H1 (cell line): Measurements from ENCODE around the gene HSH2D. TPM values are rescaled to one million over a fixed set of nuclear protein-coding genes. Genes with fewer than 3 reads are reported as not detected.

Source experiments
- ASH2L ChIP-seq: fragments of 200-600, 300-600 bp; sonication (generic); IDR thresholded peaks from one replicate; pipeline ENCODE4 v1.7.1; 2017; ENCODE audit warnings: low read length
- EZH2 ChIP-seq: fragments of 200-600 bp; sonication (generic); IDR thresholded peaks from 2 replicates; pipeline ENCODE4 v1.7.1; 2012; ENCODE audit warnings: low read depth, mild to moderate bottlenecking, moderate library complexity, low read length, inconsistent platforms; ENCODE audit not compliant: severe bottlenecking
- NRF1 ChIP-seq: IDR thresholded peaks from 2 replicates; pipeline ENCODE4 v1.6.1; 2011; ENCODE audit warnings: mild to moderate bottlenecking, low read depth, low read length, improper control_type of control experiment
- RBBP5 ChIP-seq: IDR thresholded peaks from 2 replicates; pipeline ENCODE4 v1.7.1; 2012; ENCODE audit warnings: low read depth, mild to moderate bottlenecking, inconsistent platforms, low read length, moderate library complexity, borderline replicate concordance
- RXRA ChIP-seq: IDR thresholded peaks from 2 replicates; pipeline ENCODE4 v1.6.1; 2011; ENCODE audit warnings: low read depth, mild to moderate bottlenecking, low read length, moderate library complexity; ENCODE audit not compliant: insufficient read depth
- polyA plus RNA-seq, 7 experiments: library from polyadenylated mRNA; depleted of rRNA in 3 of 7; stranded (reverse) in 5 of 7; unstranded in 2 of 7; fragments of >200 nt in 5 of 7; fragments of 200-250 nt in 2 of 7; gene quantifications; 1 replicate in 5 of 7; 2 replicates in 1 of 7; 4 replicates in 1 of 7; pipeline versions ENCODE4 v1.2.1 to v1.2.3, GENCODE V29; 2011 to 2013; ENCODE audit warnings: missing spikeins in 2 of 7, mixed read lengths in 2 of 7
- total RNA-seq: library from RNA; stranded (reverse); fragmentation: NEBNext Ultra II Directional; extraction: Animal tissue kit (Norgen Biotek cat#: 25700); gene quantifications from 2 replicates; pipeline ENCODE4 v1.2.1, GENCODE V29; 2021
- TF ChIP-seq, protein P1 (sequence below): fragments of 300-600 bp; sonication (generic); IDR thresholded peaks from 2 replicates; pipeline ENCODE4 v1.7.1; 2012; ENCODE audit warnings: low read length, moderate library complexity, mild to moderate bottlenecking, inconsistent platforms; ENCODE audit not compliant: insufficient replicate concordance
- TF ChIP-seq, protein P2 (sequence below): IDR thresholded peaks from 2 replicates; pipeline ENCODE4 v1.6.1; 2011; ENCODE audit warnings: low read length, improper control_type of control experiment

HSH2D gene
- total and polyA plus RNA-seq, 2 of the 8 experiments (the other 6 are each of a cell fraction or from before 2014, with no cell fraction given) = 0.67 to 1.6 TPM

DNA sequence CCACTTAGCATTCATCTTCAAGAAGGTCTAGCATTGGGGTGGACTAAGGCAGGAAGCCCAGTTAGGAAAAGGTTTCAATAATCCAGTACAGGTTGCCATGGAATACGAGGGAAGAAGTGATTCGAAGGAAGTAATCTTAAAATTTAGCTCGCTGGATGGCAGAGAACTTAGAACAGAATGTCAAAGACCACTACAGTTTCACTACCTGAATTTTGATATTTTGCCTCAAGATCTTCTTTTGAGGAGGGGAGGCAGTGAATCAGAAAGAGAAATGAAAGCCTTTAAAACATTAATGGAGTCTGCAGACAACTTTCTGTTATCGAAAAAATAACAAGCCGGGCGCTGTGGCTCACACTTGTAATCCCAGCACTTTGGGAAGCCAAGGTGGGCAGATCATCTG, 38.8 kb upstream of the HSH2D start (continued):
- TF ChIP-seq, protein P1, sequence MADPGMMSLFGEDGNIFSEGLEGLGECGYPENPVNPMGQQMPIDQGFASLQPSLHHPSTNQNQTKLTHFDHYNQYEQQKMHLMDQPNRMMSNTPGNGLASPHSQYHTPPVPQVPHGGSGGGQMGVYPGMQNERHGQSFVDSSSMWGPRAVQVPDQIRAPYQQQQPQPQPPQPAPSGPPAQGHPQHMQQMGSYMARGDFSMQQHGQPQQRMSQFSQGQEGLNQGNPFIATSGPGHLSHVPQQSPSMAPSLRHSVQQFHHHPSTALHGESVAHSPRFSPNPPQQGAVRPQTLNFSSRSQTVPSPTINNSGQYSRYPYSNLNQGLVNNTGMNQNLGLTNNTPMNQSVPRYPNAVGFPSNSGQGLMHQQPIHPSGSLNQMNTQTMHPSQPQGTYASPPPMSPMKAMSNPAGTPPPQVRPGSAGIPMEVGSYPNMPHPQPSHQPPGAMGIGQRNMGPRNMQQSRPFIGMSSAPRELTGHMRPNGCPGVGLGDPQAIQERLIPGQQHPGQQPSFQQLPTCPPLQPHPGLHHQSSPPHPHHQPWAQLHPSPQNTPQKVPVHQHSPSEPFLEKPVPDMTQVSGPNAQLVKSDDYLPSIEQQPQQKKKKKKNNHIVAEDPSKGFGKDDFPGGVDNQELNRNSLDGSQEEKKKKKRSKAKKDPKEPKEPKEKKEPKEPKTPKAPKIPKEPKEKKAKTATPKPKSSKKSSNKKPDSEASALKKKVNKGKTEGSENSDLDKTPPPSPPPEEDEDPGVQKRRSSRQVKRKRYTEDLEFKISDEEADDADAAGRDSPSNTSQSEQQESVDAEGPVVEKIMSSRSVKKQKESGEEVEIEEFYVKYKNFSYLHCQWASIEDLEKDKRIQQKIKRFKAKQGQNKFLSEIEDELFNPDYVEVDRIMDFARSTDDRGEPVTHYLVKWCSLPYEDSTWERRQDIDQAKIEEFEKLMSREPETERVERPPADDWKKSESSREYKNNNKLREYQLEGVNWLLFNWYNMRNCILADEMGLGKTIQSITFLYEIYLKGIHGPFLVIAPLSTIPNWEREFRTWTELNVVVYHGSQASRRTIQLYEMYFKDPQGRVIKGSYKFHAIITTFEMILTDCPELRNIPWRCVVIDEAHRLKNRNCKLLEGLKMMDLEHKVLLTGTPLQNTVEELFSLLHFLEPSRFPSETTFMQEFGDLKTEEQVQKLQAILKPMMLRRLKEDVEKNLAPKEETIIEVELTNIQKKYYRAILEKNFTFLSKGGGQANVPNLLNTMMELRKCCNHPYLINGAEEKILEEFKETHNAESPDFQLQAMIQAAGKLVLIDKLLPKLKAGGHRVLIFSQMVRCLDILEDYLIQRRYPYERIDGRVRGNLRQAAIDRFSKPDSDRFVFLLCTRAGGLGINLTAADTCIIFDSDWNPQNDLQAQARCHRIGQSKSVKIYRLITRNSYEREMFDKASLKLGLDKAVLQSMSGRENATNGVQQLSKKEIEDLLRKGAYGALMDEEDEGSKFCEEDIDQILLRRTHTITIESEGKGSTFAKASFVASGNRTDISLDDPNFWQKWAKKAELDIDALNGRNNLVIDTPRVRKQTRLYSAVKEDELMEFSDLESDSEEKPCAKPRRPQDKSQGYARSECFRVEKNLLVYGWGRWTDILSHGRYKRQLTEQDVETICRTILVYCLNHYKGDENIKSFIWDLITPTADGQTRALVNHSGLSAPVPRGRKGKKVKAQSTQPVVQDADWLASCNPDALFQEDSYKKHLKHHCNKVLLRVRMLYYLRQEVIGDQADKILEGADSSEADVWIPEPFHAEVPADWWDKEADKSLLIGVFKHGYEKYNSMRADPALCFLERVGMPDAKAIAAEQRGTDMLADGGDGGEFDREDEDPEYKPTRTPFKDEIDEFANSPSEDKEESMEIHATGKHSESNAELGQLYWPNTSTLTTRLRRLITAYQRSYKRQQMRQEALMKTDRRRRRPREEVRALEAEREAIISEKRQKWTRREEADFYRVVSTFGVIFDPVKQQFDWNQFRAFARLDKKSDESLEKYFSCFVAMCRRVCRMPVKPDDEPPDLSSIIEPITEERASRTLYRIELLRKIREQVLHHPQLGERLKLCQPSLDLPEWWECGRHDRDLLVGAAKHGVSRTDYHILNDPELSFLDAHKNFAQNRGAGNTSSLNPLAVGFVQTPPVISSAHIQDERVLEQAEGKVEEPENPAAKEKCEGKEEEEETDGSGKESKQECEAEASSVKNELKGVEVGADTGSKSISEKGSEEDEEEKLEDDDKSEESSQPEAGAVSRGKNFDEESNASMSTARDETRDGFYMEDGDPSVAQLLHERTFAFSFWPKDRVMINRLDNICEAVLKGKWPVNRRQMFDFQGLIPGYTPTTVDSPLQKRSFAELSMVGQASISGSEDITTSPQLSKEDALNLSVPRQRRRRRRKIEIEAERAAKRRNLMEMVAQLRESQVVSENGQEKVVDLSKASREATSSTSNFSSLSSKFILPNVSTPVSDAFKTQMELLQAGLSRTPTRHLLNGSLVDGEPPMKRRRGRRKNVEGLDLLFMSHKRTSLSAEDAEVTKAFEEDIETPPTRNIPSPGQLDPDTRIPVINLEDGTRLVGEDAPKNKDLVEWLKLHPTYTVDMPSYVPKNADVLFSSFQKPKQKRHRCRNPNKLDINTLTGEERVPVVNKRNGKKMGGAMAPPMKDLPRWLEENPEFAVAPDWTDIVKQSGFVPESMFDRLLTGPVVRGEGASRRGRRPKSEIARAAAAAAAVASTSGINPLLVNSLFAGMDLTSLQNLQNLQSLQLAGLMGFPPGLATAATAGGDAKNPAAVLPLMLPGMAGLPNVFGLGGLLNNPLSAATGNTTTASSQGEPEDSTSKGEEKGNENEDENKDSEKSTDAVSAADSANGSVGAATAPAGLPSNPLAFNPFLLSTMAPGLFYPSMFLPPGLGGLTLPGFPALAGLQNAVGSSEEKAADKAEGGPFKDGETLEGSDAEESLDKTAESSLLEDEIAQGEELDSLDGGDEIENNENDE = no peak
- TF ChIP-seq RBBP5 (no peak), ASH2L (no peak), EZH2 (no peak), RXRA (no peak), NRF1 (no peak)
- TF ChIP-seq, protein P2, sequence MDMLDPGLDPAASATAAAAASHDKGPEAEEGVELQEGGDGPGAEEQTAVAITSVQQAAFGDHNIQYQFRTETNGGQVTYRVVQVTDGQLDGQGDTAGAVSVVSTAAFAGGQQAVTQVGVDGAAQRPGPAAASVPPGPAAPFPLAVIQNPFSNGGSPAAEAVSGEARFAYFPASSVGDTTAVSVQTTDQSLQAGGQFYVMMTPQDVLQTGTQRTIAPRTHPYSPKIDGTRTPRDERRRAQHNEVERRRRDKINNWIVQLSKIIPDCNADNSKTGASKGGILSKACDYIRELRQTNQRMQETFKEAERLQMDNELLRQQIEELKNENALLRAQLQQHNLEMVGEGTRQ = no peak
